Brain pericyte (primary cell): Measurements from ENCODE around the gene RMDN3.

ENCODE experiments used
- DNase-seq: peaks from one replicate; pipeline ENCODE4 v3.0.0-alpha.2; 2012; ENCODE audit warnings: low read depth, low spot score

Gene RMDN3

GRCh38 chr15:40693904-40694687 is 61.0 kb downstream of the RMDN3 start:
- DNase-seq = no peak

- DNase-seq = no peak
Observed at GRCh38 chr15:40691737-40692136, 63.3 kb downstream of the RMDN3 start.

GRCh38 chr15:40688932-40689799 is 65.9 kb downstream of the RMDN3 start:
- no peak for DNase-seq
